HCEC 1CT (cell line): ENCODE data around the gene PLVAP.

Source experiments
- DNase-seq: peaks from one replicate; pipeline ENCODE4 v3.0.0-alpha.2; 2017

PLVAP gene

GRCh38 chr19:17333611-17334413, 43.3 kb downstream of the PLVAP start:
- peak; percentile 81 for DNase-seq

GRCh38 chr19:17332677-17333581, 44.2 kb downstream of the PLVAP start:
- DNase-seq: peak; percentile 40

- no peak for DNase-seq
Measured at GRCh38 chr19:17332360-17332676, 44.8 kb downstream of the PLVAP start.

GRCh38 chr19:17331045-17331558, 46.0 kb downstream of the PLVAP start:
- DNase-seq: no peak

GRCh38 chr19:17330262-17331044, 46.7 kb downstream of the PLVAP start:
- no peak for DNase-seq

- no peak for DNase-seq
Measured at GRCh38 chr19:17329366-17330261, 47.5 kb downstream of the PLVAP start.

GRCh38 chr19:17328517-17329365, 48.4 kb downstream of the PLVAP start:
- DNase-seq: no peak

- DNase-seq: no peak
Measured at GRCh38 chr19:17327654-17328516, 49.3 kb downstream of the PLVAP start.

- DNase-seq: no peak
Measured at GRCh38 chr19:17327068-17327653, 50.0 kb downstream of the PLVAP start.

GRCh38 chr19:17326595-17326966, 50.6 kb downstream of the PLVAP start:
- DNase-seq: no peak

GRCh38 chr19:17325881-17326594, 51.1 kb downstream of the PLVAP start:
- no peak for DNase-seq

GRCh38 chr19:17325133-17325532, 52.0 kb downstream of the PLVAP start:
- DNase-seq: no peak

- DNase-seq: no peak
Measured at GRCh38 chr19:17324357-17325114, 52.6 kb downstream of the PLVAP start.

GRCh38 chr19:17323964-17324332, 53.2 kb downstream of the PLVAP start:
- no peak for DNase-seq

- no peak for DNase-seq
Measured at GRCh38 chr19:17323300-17323963, 53.7 kb downstream of the PLVAP start.

GRCh38 chr19:17322854-17323253, 54.3 kb downstream of the PLVAP start:
- no peak for DNase-seq

GRCh38 chr19:17321655-17322489, 55.3 kb downstream of the PLVAP start:
- DNase-seq: no peak
